ENCODE results near the gene ZNF660. TPM values are rescaled to one million over a fixed set of nuclear protein-coding genes. Genes with fewer than 3 reads are reported as not detected.
"Not testable (repeated sequence)": the region's sequence is repeated elsewhere in the genome, so short reads cannot be mapped to it uniquely, and the experiment has no call there.

The ZNF660 gene
- total RNA-seq, 1 donor from 2014 or later: 15.5 TPM

GRCh38 chr3:44576613-44577012 is 8.2 kb upstream of the ZNF660 start:
- Mint-ChIP-seq H3K36me3 (ENCODE audit: low read depth, unreplicated experiment) (peaks cover 32% of the 10 kb centered on the region), H3K4me3 (ENCODE audit: unreplicated experiment) (no peak overlapping the region), H3K27me3 (ENCODE audit: unreplicated experiment) (peaks cover 6% of the 10 kb centered on the region), H3K9me3 (ENCODE audit: unreplicated experiment) (peaks cover 3% of the 10 kb centered on the region), H3K27ac (ENCODE audit: unreplicated experiment) (no peak overlapping the region), H3K4me1 (ENCODE audit: unreplicated experiment) (no peaks in the 10 kb centered on the region)
- DNase-seq (ENCODE audit: low spot score): no peak
- no peak for TF ChIP-seq CTCF (IDR thresholded peaks at IDR 0.05; ENCODE audit: unreplicated experiment)

- H3K36me3 Mint-ChIP-seq (ENCODE audit: low read depth, unreplicated experiment): peaks cover 24% of the 10 kb centered on the region
- not testable (repeated sequence) for H3K27ac Mint-ChIP-seq (ENCODE audit: unreplicated experiment); H3K4me1 Mint-ChIP-seq (ENCODE audit: unreplicated experiment)
These were observed 7.3 kb upstream of the ZNF660 start for GRCh38 chr3:44577354-44577952.

GRCh38 chr3:44578316-44578715 is 6.4 kb upstream of the ZNF660 start:
- H3K9me3 Mint-ChIP-seq (ENCODE audit: unreplicated experiment); H3K4me1 Mint-ChIP-seq (ENCODE audit: unreplicated experiment); H3K27me3 Mint-ChIP-seq (ENCODE audit: unreplicated experiment); DNase-seq (ENCODE audit: low spot score); H3K27ac Mint-ChIP-seq (ENCODE audit: unreplicated experiment): not testable (repeated sequence)
- Mint-ChIP-seq H3K36me3 (ENCODE audit: low read depth, unreplicated experiment) (peaks cover 19% of the 10 kb centered on the region), H3K4me3 (ENCODE audit: unreplicated experiment) (peak overlapping the region; percentile 38)

More at GRCh38 chr3:44577354-44577952, 7.3 kb upstream of the ZNF660 start:
- not testable (repeated sequence) for H3K27me3 Mint-ChIP-seq (ENCODE audit: unreplicated experiment); DNase-seq (ENCODE audit: low spot score); H3K4me3 Mint-ChIP-seq (ENCODE audit: unreplicated experiment); H3K9me3 Mint-ChIP-seq (ENCODE audit: unreplicated experiment)

GRCh38 chr3:44578924-44579515 is 5.7 kb upstream of the ZNF660 start:
- H3K27me3 Mint-ChIP-seq (ENCODE audit: unreplicated experiment); H3K27ac Mint-ChIP-seq (ENCODE audit: unreplicated experiment); H3K4me1 Mint-ChIP-seq (ENCODE audit: unreplicated experiment); H3K4me3 Mint-ChIP-seq (ENCODE audit: unreplicated experiment); H3K9me3 Mint-ChIP-seq (ENCODE audit: unreplicated experiment); DNase-seq (ENCODE audit: low spot score): not testable (repeated sequence)
- peaks cover 19% of the 10 kb centered on the region for H3K36me3 Mint-ChIP-seq (ENCODE audit: low read depth, unreplicated experiment)

- H3K4me3 Mint-ChIP-seq (ENCODE audit: unreplicated experiment); H3K4me1 Mint-ChIP-seq (ENCODE audit: unreplicated experiment); DNase-seq (ENCODE audit: low spot score); H3K27ac Mint-ChIP-seq (ENCODE audit: unreplicated experiment); H3K9me3 Mint-ChIP-seq (ENCODE audit: unreplicated experiment): not testable (repeated sequence)
- Mint-ChIP-seq H3K27me3 (ENCODE audit: unreplicated experiment) (peaks cover 10% of the 10 kb centered on the region), H3K36me3 (ENCODE audit: low read depth, unreplicated experiment) (peaks cover 19% of the 10 kb centered on the region)
These were observed 5.0 kb upstream of the ZNF660 start for GRCh38 chr3:44579749-44580148.

GRCh38 chr3:44580971-44581370 is 3.8 kb upstream of the ZNF660 start:
- H3K9me3 Mint-ChIP-seq (ENCODE audit: unreplicated experiment); H3K4me3 Mint-ChIP-seq (ENCODE audit: unreplicated experiment); DNase-seq (ENCODE audit: low spot score); H3K27ac Mint-ChIP-seq (ENCODE audit: unreplicated experiment): not testable (repeated sequence)
- Mint-ChIP-seq H3K4me1 (ENCODE audit: unreplicated experiment) (peaks cover 14% of the 10 kb centered on the region), H3K27me3 (ENCODE audit: unreplicated experiment) (peaks cover 10% of the 10 kb centered on the region), H3K36me3 (ENCODE audit: low read depth, unreplicated experiment) (peaks cover 27% of the 10 kb centered on the region)

- TF ChIP-seq CTCF (IDR thresholded peaks at IDR 0.05; ENCODE audit: unreplicated experiment): no peak
- peaks cover 64% of the 10 kb centered on the region for H3K36me3 Mint-ChIP-seq (ENCODE audit: low read depth, unreplicated experiment)
- no peaks in the 10 kb centered on the region for H3K4me1 Mint-ChIP-seq (ENCODE audit: unreplicated experiment)
- no peak overlapping the region for H3K27ac Mint-ChIP-seq (ENCODE audit: unreplicated experiment)
- H3K4me3 Mint-ChIP-seq (ENCODE audit: unreplicated experiment): peak overlapping the region; percentile 60
- DNase-seq (ENCODE audit: low spot score): no peak
- peaks cover 13% of the 10 kb centered on the region for H3K9me3 Mint-ChIP-seq (ENCODE audit: unreplicated experiment)
- peaks cover 2% of the 10 kb centered on the region for H3K27me3 Mint-ChIP-seq (ENCODE audit: unreplicated experiment)
These were observed 11.9 kb downstream of the ZNF660 start for GRCh38 chr3:44596621-44597020.

Data from endothelial cell (in vitro differentiated cells).